ENCODE measurements around the gene TOB1. TPM values are rescaled to one million over a fixed set of nuclear protein-coding genes. Genes with fewer than 3 reads are reported as not detected.

TOB1 gene
- polyA plus RNA-seq, 1 experiment: 20.3 TPM

DNA sequence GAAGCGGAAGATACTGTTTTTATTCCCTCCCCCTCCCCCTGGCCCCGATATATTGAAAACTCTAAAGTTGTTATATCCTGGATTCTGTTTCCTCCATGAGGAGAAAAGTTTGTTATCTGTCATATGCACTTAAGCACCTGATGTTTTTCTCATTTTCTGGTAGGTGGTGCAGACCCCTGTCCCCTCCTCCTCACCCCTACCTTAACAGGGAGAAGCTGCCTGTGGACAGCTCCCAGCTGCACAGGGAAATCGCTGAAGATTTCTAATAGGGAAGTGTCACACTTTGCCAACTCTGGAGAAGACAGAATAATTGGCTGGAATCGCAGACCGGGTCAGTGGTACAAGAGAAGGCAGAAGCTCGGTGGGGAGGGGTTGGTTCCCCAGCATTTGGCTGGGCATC lies 45.3 kb upstream of the TOB1 start:
- TF ChIP-seq, protein P1, sequence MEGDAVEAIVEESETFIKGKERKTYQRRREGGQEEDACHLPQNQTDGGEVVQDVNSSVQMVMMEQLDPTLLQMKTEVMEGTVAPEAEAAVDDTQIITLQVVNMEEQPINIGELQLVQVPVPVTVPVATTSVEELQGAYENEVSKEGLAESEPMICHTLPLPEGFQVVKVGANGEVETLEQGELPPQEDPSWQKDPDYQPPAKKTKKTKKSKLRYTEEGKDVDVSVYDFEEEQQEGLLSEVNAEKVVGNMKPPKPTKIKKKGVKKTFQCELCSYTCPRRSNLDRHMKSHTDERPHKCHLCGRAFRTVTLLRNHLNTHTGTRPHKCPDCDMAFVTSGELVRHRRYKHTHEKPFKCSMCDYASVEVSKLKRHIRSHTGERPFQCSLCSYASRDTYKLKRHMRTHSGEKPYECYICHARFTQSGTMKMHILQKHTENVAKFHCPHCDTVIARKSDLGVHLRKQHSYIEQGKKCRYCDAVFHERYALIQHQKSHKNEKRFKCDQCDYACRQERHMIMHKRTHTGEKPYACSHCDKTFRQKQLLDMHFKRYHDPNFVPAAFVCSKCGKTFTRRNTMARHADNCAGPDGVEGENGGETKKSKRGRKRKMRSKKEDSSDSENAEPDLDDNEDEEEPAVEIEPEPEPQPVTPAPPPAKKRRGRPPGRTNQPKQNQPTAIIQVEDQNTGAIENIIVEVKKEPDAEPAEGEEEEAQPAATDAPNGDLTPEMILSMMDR (IDR thresholded peaks at IDR 0.05; ENCODE audit: low read depth, low read length): no peak
- Histone ChIP-seq H3K4me3 (ENCODE audit: low read depth, low read length) (no peak overlapping the region), H3K9me3 (ENCODE audit: control insufficient read depth, insufficient read depth, low read length) (no peaks in the 10 kb centered on the region), H3K27me3 (ENCODE audit: control insufficient read depth, insufficient read depth, low read length) (peaks cover 12% of the 10 kb centered on the region), H3K27ac (ENCODE audit: low read depth, low read length) (no peak overlapping the region)
- CTCF ChIA-PET: no interaction called here
- DNase-seq (ENCODE audit: low read depth, low spot score): no peak
- POLR2A ChIA-PET: interaction anchor here (1.1 kb wide), 1 partner anchor 45 kb away, joined by 6 read pairs; the partner anchor contains the start of gene TOB1

DNA sequence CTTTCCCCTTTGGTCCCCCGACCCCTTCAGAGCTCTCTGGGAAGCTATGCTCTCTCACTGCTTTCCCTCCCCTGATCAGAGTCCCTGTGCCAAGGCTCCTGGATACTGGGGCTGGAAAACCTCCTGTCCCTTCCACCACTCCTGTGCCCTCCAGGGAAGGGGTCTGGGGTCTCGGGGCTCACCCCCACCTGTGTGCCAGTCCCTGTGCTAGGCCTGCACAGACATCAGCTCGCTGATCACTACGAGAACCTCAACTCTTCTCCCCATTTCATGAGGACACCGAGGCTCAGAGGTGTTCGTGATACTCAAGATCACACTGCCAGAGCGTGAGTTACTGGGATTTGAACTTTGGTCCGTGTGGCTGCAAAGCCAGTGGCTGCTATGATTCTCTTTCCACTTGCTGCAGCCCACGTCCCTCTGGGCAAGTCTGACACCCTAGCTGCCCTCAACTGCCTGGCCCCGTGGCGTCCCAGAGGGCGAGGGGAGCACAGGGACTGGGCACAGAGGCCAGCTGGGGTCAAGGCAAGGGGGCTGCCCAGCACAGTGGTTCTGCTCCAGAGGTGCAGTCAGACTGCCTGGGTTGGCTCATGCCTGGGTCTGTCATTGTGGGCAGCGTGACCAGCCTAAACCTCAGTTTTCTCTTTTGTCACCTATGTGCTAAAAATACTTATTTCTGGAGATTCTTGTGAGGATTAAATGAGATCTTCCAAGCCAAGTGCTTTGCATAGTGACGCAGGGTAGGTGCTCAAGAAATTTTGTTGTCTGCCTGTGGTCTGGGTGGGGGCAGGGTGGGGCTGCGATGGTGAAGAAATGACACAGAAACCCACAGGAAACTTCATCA lies 43.8 kb upstream of the TOB1 start:
- CTCF ChIA-PET: interaction anchor here (1.5 kb wide), 1 partner anchor 58 kb away, joined by 4 read pairs; no protein-coding TSS in a partner anchor
- Histone ChIP-seq H3K9me3 (ENCODE audit: control insufficient read depth, insufficient read depth, low read length) (no peaks in the 10 kb centered on the region), H3K27ac (ENCODE audit: low read depth, low read length) (no peak overlapping the region), H3K27me3 (ENCODE audit: control insufficient read depth, insufficient read depth, low read length) (peaks cover 12% of the 10 kb centered on the region), H3K4me3 (ENCODE audit: low read depth, low read length) (no peak overlapping the region)
- TF ChIP-seq, protein P1 (IDR thresholded peaks at IDR 0.05; ENCODE audit: low read depth, low read length): no peak
- POLR2A ChIA-PET: interaction anchor here (2.0 kb wide), 1 partner anchor 44 kb away, joined by 8 read pairs; the partner anchor contains the start of gene TOB1
- DNase-seq (ENCODE audit: low read depth, low spot score): no peak

DNA sequence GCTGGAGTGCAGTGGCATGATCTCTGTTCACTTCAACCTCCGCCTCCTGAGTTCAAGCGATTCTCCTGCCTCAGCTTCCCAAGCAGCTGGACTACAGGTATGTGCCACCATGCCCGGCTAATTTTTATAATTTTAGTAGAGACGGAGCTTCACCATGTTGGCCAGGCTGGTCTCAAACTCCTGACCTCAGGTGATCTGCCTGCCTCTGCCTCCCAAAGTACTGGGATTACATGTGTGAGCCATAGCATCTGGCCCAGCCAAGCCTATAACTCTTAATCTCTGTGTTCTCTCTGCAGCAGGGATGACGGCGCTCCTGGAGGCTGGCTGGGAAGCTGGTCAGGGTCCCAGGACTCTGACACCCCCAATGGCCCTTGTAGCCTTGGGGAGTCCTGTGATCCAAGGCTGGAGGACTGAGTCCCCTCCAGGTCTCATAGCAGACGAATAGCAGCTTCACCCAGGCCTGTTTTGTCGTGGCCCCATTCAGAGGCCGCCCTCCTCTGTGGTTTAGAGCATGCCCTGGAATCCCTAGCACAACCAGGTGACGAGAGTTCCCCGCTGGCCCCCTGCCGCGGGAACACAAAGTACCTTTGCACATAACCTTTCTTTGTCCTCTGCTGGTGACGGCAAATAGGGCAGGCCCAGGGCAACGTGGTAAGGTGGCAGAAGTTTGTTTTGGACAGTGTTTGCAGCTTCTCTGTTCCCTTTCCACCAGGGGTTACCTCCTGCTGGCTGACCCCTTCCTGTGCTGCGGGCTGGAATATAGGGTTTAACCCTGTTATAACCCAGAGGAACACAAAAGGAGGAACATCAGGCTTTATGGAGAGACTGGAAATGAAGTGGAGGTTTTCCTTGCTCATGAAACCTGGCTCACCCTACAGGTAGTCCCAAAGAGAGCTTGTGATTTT lies 43.0 kb upstream of the TOB1 start:
- ChIA-PET POLR2A (interaction anchor here (2.0 kb wide), 1 partner anchor 43 kb away, joined by 8 read pairs; the partner anchor contains the start of gene TOB1), CTCF (interaction anchor here (1.5 kb wide), 1 partner anchor 57 kb away, joined by 4 read pairs; no protein-coding TSS in a partner anchor)
- Histone ChIP-seq H3K9me3 (ENCODE audit: control insufficient read depth, insufficient read depth, low read length) (no peaks in the 10 kb centered on the region; the same call in 1 of the 2 replicates), H3K27me3 (ENCODE audit: control insufficient read depth, insufficient read depth, low read length) (peaks cover 12% of the 10 kb centered on the region), H3K4me3 (ENCODE audit: low read depth, low read length) (no peak overlapping the region), H3K27ac (ENCODE audit: low read depth, low read length) (no peak overlapping the region)
- no peak for DNase-seq (ENCODE audit: low read depth, low spot score)
- TF ChIP-seq, protein P1 (IDR thresholded peaks at IDR 0.05; ENCODE audit: low read depth, low read length): no peak

DNA sequence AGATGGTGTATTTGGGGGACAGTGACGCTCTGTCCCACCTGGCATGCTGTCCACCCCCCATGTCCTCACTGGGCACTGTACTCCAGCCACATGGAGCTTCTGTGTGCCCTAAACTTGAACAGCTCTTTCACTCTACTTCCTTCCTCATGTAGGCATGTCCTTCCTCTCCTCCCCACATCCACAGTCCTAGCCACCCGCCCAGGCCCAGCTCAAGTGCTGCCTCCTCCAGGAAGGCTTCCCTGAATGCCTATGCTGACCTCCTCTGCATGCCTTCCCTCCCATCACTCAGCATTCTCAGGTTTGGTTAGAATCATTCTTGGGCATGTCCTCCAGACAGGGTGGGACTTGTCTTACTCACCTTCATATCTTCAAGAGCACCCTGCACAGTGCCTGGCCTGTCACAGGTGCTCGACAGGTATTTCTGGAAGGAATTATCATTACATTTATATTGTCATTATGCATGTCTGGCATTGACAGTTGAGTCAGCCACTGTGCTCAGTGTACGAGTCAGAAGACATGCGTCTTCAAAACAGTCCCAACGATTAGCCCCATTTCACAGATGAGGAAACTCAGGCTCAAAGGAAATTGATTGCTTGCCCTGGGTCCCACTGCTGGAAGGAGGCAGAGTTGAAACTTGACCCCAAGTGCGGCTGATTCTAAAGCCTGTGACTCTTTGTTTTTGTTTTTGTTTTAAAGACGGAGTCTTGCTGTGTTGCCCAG lies 42.1 kb upstream of the TOB1 start:
- Histone ChIP-seq H3K9me3 (ENCODE audit: control insufficient read depth, insufficient read depth, low read length) (no peaks in the 10 kb centered on the region; the same call in 1 of the 2 replicates), H3K4me3 (ENCODE audit: low read depth, low read length) (no peak overlapping the region), H3K27me3 (ENCODE audit: control insufficient read depth, insufficient read depth, low read length) (peaks cover 12% of the 10 kb centered on the region), H3K27ac (ENCODE audit: low read depth, low read length) (no peak overlapping the region)
- ChIA-PET POLR2A (no interaction called here), CTCF (no interaction called here)
- TF ChIP-seq, protein P1 (IDR thresholded peaks at IDR 0.05; ENCODE audit: low read depth, low read length): no peak
- no peak for DNase-seq (ENCODE audit: low read depth, low spot score)
